ENCODE results near the gene FAM177B.

The FAM177B gene

DNA sequence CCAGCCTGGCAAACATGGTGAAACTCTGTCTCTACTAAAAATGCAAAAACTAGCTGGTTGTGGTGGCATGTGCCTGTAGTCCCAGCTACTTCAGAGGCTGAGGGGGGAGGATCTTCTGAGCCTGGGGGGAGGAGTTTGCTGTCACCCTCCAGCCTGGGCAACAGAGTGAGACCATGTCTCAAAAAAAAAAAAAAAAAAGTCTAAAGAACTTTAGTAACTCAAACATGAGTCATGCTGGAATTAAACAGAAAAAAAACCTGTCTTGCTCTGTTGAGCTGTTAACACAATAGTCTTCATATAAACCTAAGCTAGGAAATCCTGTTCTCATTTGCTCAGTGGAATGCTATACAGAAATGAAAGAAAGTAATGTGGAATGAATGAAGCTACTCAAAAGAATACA lies 61.1 kb downstream of the FAM177B start:
- H3K4me3 ChIP-seq (IDR thresholded peaks at IDR 0.05; ENCODE audit: insufficient read depth, low read depth, low read length) = no peak overlapping the region
- TF ChIP-seq, protein P1, sequence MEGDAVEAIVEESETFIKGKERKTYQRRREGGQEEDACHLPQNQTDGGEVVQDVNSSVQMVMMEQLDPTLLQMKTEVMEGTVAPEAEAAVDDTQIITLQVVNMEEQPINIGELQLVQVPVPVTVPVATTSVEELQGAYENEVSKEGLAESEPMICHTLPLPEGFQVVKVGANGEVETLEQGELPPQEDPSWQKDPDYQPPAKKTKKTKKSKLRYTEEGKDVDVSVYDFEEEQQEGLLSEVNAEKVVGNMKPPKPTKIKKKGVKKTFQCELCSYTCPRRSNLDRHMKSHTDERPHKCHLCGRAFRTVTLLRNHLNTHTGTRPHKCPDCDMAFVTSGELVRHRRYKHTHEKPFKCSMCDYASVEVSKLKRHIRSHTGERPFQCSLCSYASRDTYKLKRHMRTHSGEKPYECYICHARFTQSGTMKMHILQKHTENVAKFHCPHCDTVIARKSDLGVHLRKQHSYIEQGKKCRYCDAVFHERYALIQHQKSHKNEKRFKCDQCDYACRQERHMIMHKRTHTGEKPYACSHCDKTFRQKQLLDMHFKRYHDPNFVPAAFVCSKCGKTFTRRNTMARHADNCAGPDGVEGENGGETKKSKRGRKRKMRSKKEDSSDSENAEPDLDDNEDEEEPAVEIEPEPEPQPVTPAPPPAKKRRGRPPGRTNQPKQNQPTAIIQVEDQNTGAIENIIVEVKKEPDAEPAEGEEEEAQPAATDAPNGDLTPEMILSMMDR (conservative IDR thresholded peaks at IDR 0.05; ENCODE audit: low read depth, low read length) = no peak
- H3K4me1 ChIP-seq (ENCODE audit: low read depth, poor library complexity, severe bottlenecking) = no peaks in the 10 kb centered on the region
- no peaks in the 10 kb centered on the region for H3K79me2 ChIP-seq (ENCODE audit: insufficient read depth, low read depth)
- no peak overlapping the region for H3K27ac ChIP-seq
- H3K36me3 ChIP-seq (ENCODE audit: insufficient read depth) = no peaks in the 10 kb centered on the region
- H2AFZ ChIP-seq (ENCODE audit: low read depth) = no peak overlapping the region
- no peak overlapping the region for H3K9ac ChIP-seq
- no peaks in the 10 kb centered on the region for H3K27me3 ChIP-seq (ENCODE audit: insufficient read depth, low read depth)
- no peak overlapping the region for H3K4me2 ChIP-seq
- no peaks in the 10 kb centered on the region for H4K20me1 ChIP-seq (ENCODE audit: insufficient read depth)

DNA sequence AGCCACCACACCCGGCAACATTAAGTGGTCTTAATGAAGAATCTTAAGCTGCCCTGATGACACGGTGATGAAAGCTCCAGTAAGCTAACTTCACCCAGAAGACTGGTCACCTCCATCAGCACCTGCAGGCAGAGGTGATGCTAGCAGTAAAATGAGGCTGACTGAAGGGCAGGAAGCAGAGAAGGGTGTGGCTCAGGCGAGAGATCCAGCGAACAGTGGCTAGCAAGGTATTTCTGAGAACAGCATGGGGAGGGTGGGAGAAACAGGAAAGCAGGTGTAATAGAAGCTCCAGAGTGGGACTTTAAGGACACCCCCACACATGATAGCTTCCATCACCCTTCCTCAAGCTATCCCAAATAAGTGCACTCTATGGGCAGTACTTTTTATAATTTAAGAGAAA lies 62.0 kb downstream of the FAM177B start:
- Histone ChIP-seq H3K4me3 (IDR thresholded peaks at IDR 0.05; ENCODE audit: insufficient read depth, low read depth, low read length) (no peak overlapping the region), H3K4me2 (no peak overlapping the region), H3K27me3 (ENCODE audit: insufficient read depth, low read depth) (no peaks in the 10 kb centered on the region), H3K4me1 (ENCODE audit: low read depth, poor library complexity, severe bottlenecking) (no peaks in the 10 kb centered on the region), H4K20me1 (ENCODE audit: insufficient read depth) (no peaks in the 10 kb centered on the region), H3K27ac (no peak overlapping the region), H3K36me3 (ENCODE audit: insufficient read depth) (no peaks in the 10 kb centered on the region), H3K79me2 (ENCODE audit: insufficient read depth, low read depth) (no peaks in the 10 kb centered on the region), H3K9ac (no peak overlapping the region), H2AFZ (ENCODE audit: low read depth) (no peak overlapping the region)
- TF ChIP-seq, protein P1 (conservative IDR thresholded peaks at IDR 0.05; ENCODE audit: low read depth, low read length) = no peak
